CD4-positive, alpha-beta T cell (primary cell): Measurements from ENCODE around the gene TMEM141. TPM values are rescaled to one million over a fixed set of nuclear protein-coding genes. Genes with fewer than 3 reads are reported as not detected.

Experiments used
- ATAC-seq: fragments of 200-7000 bp; cut with Tn5 transposase; one replicate; pipeline ENCODE4 v1.10.0; 2022; ENCODE audit warnings: mild to moderate bottlenecking; ENCODE audit not compliant: poor library complexity
- CTCF ChIA-PET: fragments of 350-600 bp; sonication (Branson Sonifier 250); formaldehyde crosslinking; loops from one replicate; lab custom pipeline; 2021; ENCODE audit warnings: antibody characterized with exemption, inconsistent platforms; lab: Charles Lee
- POLR2A ChIA-PET: fragments of 350-600 bp; sonication (Branson Sonifier 250); formaldehyde crosslinking; loops from one replicate; lab custom pipeline; 2021; ENCODE audit warnings: antibody characterized with exemption, inconsistent platforms; lab: Charles Lee
- DNase-seq, 14 experiments: peaks; one replicate each; pipeline ENCODE4 v3.0.0-alpha.2; 2013 to 2020; ENCODE audit warnings: mixed read lengths in 2 of 14
- H3K27ac ChIP-seq, 2 donors: one replicate each; pipeline versions ENCODE4 v1.5.1 to v1.7.0; 2013; ENCODE audit warnings: low read length in 2 of 2, low read depth in 1 of 2, mild to moderate bottlenecking in 1 of 2
- H3K27me3 ChIP-seq, 2 experiments: 1 replicate in 1 of 2; 2 replicates in 1 of 2; pipeline versions ENCODE4 v1.6.1 to v1.7.0; 2013; ENCODE audit warnings: low read length in 2 of 2, control low read depth in 1 of 2, mild to moderate bottlenecking in 1 of 2, moderate library complexity in 1 of 2; ENCODE audit not compliant: insufficient read depth in 2 of 2, control insufficient read depth in 1 of 2
- H3K36me3 ChIP-seq: one replicate; pipeline ENCODE4 v1.6.1; 2013; ENCODE audit warnings: low read length, control low read depth; ENCODE audit not compliant: insufficient read depth
- H3K4me1 ChIP-seq: one replicate; pipeline ENCODE4 v1.6.1; 2013; ENCODE audit warnings: low read length, control low read depth; ENCODE audit not compliant: insufficient read depth
- H3K4me3 ChIP-seq: one replicate; pipeline ENCODE4 v1.5.1; 2013; ENCODE audit warnings: mild to moderate bottlenecking, low read length, moderate library complexity
- H3K9me3 ChIP-seq, 2 experiments: 1 replicate in 1 of 2; 2 replicates in 1 of 2; pipeline versions ENCODE4 v1.6.1 to v1.7.0; 2013; ENCODE audit warnings: low read length in 2 of 2, mild to moderate bottlenecking in 2 of 2, control low read depth in 1 of 2, moderate library complexity in 1 of 2; ENCODE audit not compliant: control insufficient read depth in 1 of 2, insufficient read depth in 1 of 2
- H3K27ac Mint-ChIP-seq: one replicate; pipeline ENCODE4 v1.8.0; 2020; ENCODE audit warnings: mixed read lengths
- H3K27me3 Mint-ChIP-seq: one replicate; pipeline ENCODE4 v1.8.0; 2021; ENCODE audit warnings: mixed read lengths
- H3K36me3 Mint-ChIP-seq: one replicate; pipeline ENCODE4 v1.8.0; 2021; ENCODE audit warnings: low read depth, mixed read lengths
- H3K4me1 Mint-ChIP-seq: one replicate; pipeline ENCODE4 v1.8.0; 2021; ENCODE audit warnings: low read depth, mixed read lengths
- H3K4me3 Mint-ChIP-seq: one replicate; pipeline ENCODE4 v1.8.0; 2020; ENCODE audit warnings: mild to moderate bottlenecking, mixed read lengths
- H3K9me3 Mint-ChIP-seq: one replicate; pipeline ENCODE4 v1.8.0; 2020; ENCODE audit warnings: mixed read lengths
- intact Hi-C, 2 experiments: fragments of 100-400 bp; cut with DNase I in 1 of 2; cut with micrococcal nuclease in 1 of 2; formaldehyde crosslinking; loops; one replicate each; pipeline versions ENCODE4 v1.15.1 to v1.9.0; 2023 to 2025; cut with DNase I, micrococcal nuclease
- total RNA-seq, 174 experiments: library from RNA in 2 of 174; stranded (reverse) in 2 of 174; gene quantifications; one replicate each; pipeline ENCODE4 v1.2.3 and lab custom pipeline; 2021 to 2026
- TF ChIP-seq, protein P1 (sequence below): fragments of 200-600 bp; IDR thresholded peaks from one replicate; pipeline ENCODE4 v1.8.0; 2022; ENCODE audit warnings: antibody characterized with exemption, mild to moderate bottlenecking

TMEM141 gene
- total RNA-seq, 2 experiments from 2014 or later, result 14.6 to 17.1 TPM

DNA sequence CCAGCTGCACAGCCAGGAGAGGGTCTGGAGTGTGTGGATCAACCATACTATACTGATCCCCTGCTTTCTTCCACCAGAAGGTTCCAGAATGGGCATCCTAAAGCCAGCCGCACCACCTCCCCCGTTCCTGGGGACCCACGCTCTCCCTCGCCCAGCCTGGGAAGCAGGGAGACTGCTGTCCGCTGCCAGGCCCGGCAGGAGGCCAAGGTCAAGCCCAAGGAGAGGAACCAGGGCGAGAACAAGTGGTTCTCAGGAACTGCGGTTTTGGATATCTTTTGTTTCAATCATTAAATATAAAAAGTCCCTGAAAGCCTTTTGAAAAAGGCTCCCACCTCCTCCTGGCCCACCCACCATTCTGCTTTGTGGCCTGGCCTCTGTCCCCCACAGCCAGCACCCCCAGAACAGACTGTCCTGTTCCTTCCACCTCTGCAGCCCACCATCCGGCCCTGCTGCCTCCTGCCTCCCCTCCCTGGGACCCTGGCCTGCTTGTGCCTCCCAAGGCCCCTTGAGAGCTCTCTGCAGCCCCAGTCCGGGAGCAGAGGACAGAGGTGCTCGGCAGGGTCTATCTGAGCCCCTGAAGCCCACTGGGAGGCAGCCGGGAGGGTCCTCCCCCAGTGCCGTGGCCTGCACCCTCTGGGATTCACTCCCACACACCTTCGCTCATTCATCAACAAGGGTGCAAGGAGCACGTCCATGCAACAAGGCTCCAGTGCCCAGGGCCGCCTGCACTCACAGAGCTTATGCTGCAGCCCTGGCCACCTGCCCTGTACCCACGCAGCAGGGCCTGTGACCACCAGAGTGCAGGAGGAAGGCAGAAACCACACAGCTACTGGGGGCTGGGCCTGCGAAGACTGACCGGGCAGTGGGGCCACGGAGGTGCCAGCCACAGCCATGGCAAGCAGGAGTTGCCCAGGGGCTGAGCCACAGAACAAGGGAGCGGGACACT is 42.2 kb upstream of the TMEM141 start:
- H3K27me3 Mint-ChIP-seq, result peaks cover 15% of the 10 kb centered on the region
- no peak overlapping the region for H3K4me3 ChIP-seq
- H3K36me3 Mint-ChIP-seq, result no peaks in the 10 kb centered on the region
- peaks cover 16 to 23% of the 10 kb centered on the region in 2 experiments for H3K9me3 ChIP-seq
- H3K27ac ChIP-seq, result no peak overlapping the region
- H3K27ac Mint-ChIP-seq, result no peak overlapping the region
- peaks cover 0 to 2% of the 10 kb centered on the region in 2 experiments for H3K27me3 ChIP-seq
- TF ChIP-seq, protein P1, sequence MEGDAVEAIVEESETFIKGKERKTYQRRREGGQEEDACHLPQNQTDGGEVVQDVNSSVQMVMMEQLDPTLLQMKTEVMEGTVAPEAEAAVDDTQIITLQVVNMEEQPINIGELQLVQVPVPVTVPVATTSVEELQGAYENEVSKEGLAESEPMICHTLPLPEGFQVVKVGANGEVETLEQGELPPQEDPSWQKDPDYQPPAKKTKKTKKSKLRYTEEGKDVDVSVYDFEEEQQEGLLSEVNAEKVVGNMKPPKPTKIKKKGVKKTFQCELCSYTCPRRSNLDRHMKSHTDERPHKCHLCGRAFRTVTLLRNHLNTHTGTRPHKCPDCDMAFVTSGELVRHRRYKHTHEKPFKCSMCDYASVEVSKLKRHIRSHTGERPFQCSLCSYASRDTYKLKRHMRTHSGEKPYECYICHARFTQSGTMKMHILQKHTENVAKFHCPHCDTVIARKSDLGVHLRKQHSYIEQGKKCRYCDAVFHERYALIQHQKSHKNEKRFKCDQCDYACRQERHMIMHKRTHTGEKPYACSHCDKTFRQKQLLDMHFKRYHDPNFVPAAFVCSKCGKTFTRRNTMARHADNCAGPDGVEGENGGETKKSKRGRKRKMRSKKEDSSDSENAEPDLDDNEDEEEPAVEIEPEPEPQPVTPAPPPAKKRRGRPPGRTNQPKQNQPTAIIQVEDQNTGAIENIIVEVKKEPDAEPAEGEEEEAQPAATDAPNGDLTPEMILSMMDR, result no peak
- no peaks in the 10 kb centered on the region for H3K4me1 Mint-ChIP-seq
- DNase-seq (peak in 1 of 14 experiments; percentile 6), ATAC-seq (no peak)
- ChIA-PET POLR2A (no interaction called here), CTCF (no interaction called here)
- H3K36me3 ChIP-seq, result no peaks in the 10 kb centered on the region
- no peaks in the 10 kb centered on the region for H3K4me1 ChIP-seq
- no peak overlapping the region for H3K4me3 Mint-ChIP-seq
- intact Hi-C loops, result no loop called here
- peaks cover 12% of the 10 kb centered on the region for H3K9me3 Mint-ChIP-seq

DNA sequence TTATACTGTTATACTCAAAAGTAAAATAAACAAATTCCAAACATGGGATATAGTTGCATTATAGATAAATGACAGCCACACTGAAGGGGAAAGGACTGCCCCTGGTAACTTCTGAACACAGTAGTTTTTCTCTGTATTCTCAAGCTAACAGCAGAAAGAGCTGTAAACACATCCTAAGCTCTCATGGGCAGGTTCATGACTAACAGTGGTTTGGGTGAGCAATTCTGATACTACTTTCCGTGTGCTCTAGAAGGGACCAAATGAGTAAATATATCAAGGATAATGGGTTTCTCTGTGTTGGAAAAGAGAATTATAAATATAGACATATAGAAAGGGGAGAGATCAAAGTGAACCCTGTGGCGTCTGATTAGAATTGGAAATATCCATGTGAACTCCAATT is 40.6 kb upstream of the TMEM141 start:
- ATAC-seq (no peak), DNase-seq (no peak)
- POLR2A ChIA-PET, result no interaction called here
- Histone ChIP-seq H3K27ac (no peak overlapping the region), H3K36me3 (no peaks in the 10 kb centered on the region), H3K4me1 (no peaks in the 10 kb centered on the region), H3K9me3 (peaks cover 16 to 37% of the 10 kb centered on the region in 2 experiments), H3K4me3 (no peak overlapping the region), H3K27me3 (peaks cover 0 to 2% of the 10 kb centered on the region in 2 experiments)
- no peaks in the 10 kb centered on the region for H3K4me1 Mint-ChIP-seq
- H3K4me3 Mint-ChIP-seq, result no peak overlapping the region
- peaks cover 12% of the 10 kb centered on the region for H3K9me3 Mint-ChIP-seq
- intact Hi-C loops, result no loop called here
- TF ChIP-seq, protein P1, result no peak
- H3K27me3 Mint-ChIP-seq, result peaks cover 15% of the 10 kb centered on the region
- CTCF ChIA-PET, result no interaction called here
- H3K27ac Mint-ChIP-seq, result no peak overlapping the region
- no peaks in the 10 kb centered on the region for H3K36me3 Mint-ChIP-seq

DNA sequence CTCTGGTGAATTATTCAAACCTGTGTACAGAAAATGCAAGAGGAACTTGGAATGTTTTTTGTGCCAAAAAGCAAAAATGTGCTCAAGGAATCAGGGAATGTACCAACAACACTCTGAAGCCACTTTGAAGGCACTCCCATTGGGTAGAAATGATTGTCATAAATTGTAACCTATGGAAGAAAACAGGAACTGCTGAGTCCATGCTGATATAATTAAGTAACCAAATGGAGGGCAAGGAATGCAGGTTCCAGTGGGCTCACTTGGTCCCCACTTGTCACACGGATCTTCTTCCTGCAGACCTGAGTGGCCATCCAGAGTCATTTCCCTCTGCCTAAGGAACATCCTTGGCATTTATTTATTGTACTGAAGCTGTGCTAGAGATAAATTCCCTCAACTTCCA is 39.9 kb upstream of the TMEM141 start:
- peaks cover 0 to 2% of the 10 kb centered on the region in 2 experiments for H3K27me3 ChIP-seq
- Mint-ChIP-seq H3K4me1 (no peaks in the 10 kb centered on the region), H3K36me3 (no peaks in the 10 kb centered on the region), H3K27ac (no peak overlapping the region), H3K27me3 (peaks cover 17% of the 10 kb centered on the region), H3K9me3 (peaks cover 12% of the 10 kb centered on the region), H3K4me3 (no peak overlapping the region)
- intact Hi-C loops, result no loop called here
- no peaks in the 10 kb centered on the region for H3K36me3 ChIP-seq
- DNase-seq (no peak), ATAC-seq (no peak)
- no peaks in the 10 kb centered on the region for H3K4me1 ChIP-seq
- H3K27ac ChIP-seq, result no peak overlapping the region
- POLR2A ChIA-PET, result no interaction called here
- H3K9me3 ChIP-seq, result peaks cover 16 to 44% of the 10 kb centered on the region in 2 experiments
- H3K4me3 ChIP-seq, result no peak overlapping the region
- CTCF ChIA-PET, result no interaction called here
- TF ChIP-seq, protein P1, result no peak
